Mammary epithelial cell (primary cell): ENCODE data around the gene DCC.

Source experiments
- CTCF ChIP-seq, 2 donors: IDR thresholded peaks in 1 of 2; conservative IDR thresholded peaks in 1 of 2; 2 replicates each; pipeline ENCODE4 v1.5.1; 2011 to 2012; ENCODE audit warnings: inconsistent platforms in 2 of 2, low read length in 2 of 2, mild to moderate bottlenecking in 2 of 2, control low read depth in 1 of 2, low read depth in 1 of 2; ENCODE audit not compliant: insufficient read depth in 1 of 2; ENCODE audit errors: extremely low read depth in 1 of 2
- EZH2 ChIP-seq: IDR thresholded peaks from 2 replicates; pipeline ENCODE4 v1.6.1; 2012; ENCODE audit warnings: low read length, inconsistent platforms, borderline replicate concordance

GRCh38 chr18:52747869-52748268 is 407.9 kb downstream of the DCC start:
- no peak for TF ChIP-seq CTCF (conservative IDR thresholded peaks at IDR 0.05 in 1 of 2, IDR thresholded peaks at IDR 0.05 in 1 of 2; ENCODE audit: extremely low read depth in 1 of 2, insufficient read depth in 1 of 2, low read depth in 1 of 2, low read length in 2 of 2)
- no peak for TF ChIP-seq EZH2
